ENCODE results near the gene LRRC75A. TPM values are rescaled to one million over a fixed set of nuclear protein-coding genes. Genes with fewer than 3 reads are reported as not detected.
A peak's percentile ranks its signal among the peaks of the same experiment; 100 is the strongest.

The LRRC75A gene
- total and polyA plus RNA-seq, 2 experiments from 2014 or later, result 5.3 to 26.2 TPM

- TF ChIP-seq ZNF462 (CRISPR knock-in tag; IDR thresholded peaks at IDR 0.05) (no peak), ETS1 (IDR thresholded peaks at IDR 0.05) (no peak), ZNF331 (CRISPR knock-in tag; IDR thresholded peaks at IDR 0.05; ENCODE audit: low read depth) (no peak)
Measured at GRCh38 chr17:16507918-16508533, 16.0 kb upstream of the LRRC75A start (continued).

- Histone ChIP-seq H3K27me3 (ENCODE audit: insufficient read depth) (no peaks in the 10 kb centered on the region), H4K20me1 (replicated peaks; ENCODE audit: insufficient read depth) (no peaks in the 10 kb centered on the region), H3K79me2 (replicated peaks; ENCODE audit: insufficient read depth) (no peaks in the 10 kb centered on the region), H3K9me2 (ENCODE audit: insufficient read depth) (peaks cover 9% of the 10 kb centered on the region), H3F3A (replicated peaks; ENCODE audit: low read depth) (no peaks in the 10 kb centered on the region), H3K4me3 (no peak overlapping the region), H2AFZ (no peak overlapping the region), H3K36me3 (ENCODE audit: insufficient read depth) (no peaks in the 10 kb centered on the region), H3K27ac (ENCODE audit: low read depth) (no peak overlapping the region), H3K4me2 (no peak overlapping the region), H3K4me1 (ENCODE audit: insufficient read depth) (0 out of 2 replicates have a peak, but pooled peaks cover under 1% of the 10 kb centered on the region)
- Mint-ChIP-seq H3K9me3 (no peaks in the 10 kb centered on the region), H3K4me3 (no peak overlapping the region), H3K36me3 (ENCODE audit: low read depth) (no peaks in the 10 kb centered on the region), H3K4me1 (no peaks in the 10 kb centered on the region), H3K27ac (no peak overlapping the region), H3K27me3 (ENCODE audit: insufficient read depth, low read depth, poor library complexity) (peaks cover 5% of the 10 kb centered on the region)
- DNase-seq (ENCODE audit: low spot score), result peak; percentile 46
- no peak for ATAC-seq
- TF ChIP-seq CTCF (conservative IDR thresholded peaks at IDR 0.05; ENCODE audit: low read depth in 2 of 2) (peak; percentile 9 to 41; a peak in 2 of 4 replicates), ZNF462 (CRISPR knock-in tag; IDR thresholded peaks at IDR 0.05) (no peak)
Measured at GRCh38 chr17:16506188-16506587, 14.2 kb upstream of the LRRC75A start.
